HL-60 (cell line): ENCODE results near the gene FAAP20.

Experiments used
- DNase-seq, 2 experiments: peaks; one replicate each; pipeline ENCODE4 v3.0.0-alpha.2; 2010 to 2020; ENCODE audit warnings: low read depth in 1 of 2, low spot score in 1 of 2
- H3K27ac ChIP-seq: fragments of 250-450 bp; sonication (Bioruptor Pico); replicated peaks from 2 replicates; pipeline ENCODE4 v1.5.1; 2020; ENCODE audit warnings: mild to moderate bottlenecking, moderate library complexity
- H3K27me3 ChIP-seq: fragments of 250-450 bp; sonication (Bioruptor Pico); 2 replicates; pipeline ENCODE4 v1.5.1; 2021; ENCODE audit warnings: mild to moderate bottlenecking, moderate library complexity; ENCODE audit not compliant: insufficient read depth, poor library complexity, severe bottlenecking
- H3K4me3 ChIP-seq: replicated peaks from 2 replicates; pipeline ENCODE4 v1.5.1; 2011; ENCODE audit warnings: mild to moderate bottlenecking, control low read depth, low read length; ENCODE audit not compliant: insufficient read depth
- GABPA ChIP-seq: IDR thresholded peaks from 2 replicates; pipeline ENCODE4 v1.6.1; 2012; ENCODE audit warnings: low read depth
- POLR2AphosphoS5 ChIP-seq: IDR thresholded peaks from 2 replicates; pipeline ENCODE4 v1.6.1; 2012; ENCODE audit warnings: low read depth
- SPI1 ChIP-seq: IDR thresholded peaks from 2 replicates; pipeline ENCODE4 v1.6.1; 2012; ENCODE audit warnings: low read depth, mild to moderate bottlenecking, borderline replicate concordance
- TF ChIP-seq, protein P1 (sequence below): IDR thresholded peaks from 2 replicates; pipeline ENCODE4 v1.6.1; 2012; ENCODE audit warnings: low read depth; ENCODE audit not compliant: insufficient replicate concordance
- TF ChIP-seq, protein P2 (sequence below): IDR thresholded peaks from one replicate; pipeline ENCODE4 v1.5.1; 2011; ENCODE audit warnings: low read length, control low read depth, inconsistent platforms; ENCODE audit not compliant: insufficient read depth

The FAAP20 gene

DNA sequence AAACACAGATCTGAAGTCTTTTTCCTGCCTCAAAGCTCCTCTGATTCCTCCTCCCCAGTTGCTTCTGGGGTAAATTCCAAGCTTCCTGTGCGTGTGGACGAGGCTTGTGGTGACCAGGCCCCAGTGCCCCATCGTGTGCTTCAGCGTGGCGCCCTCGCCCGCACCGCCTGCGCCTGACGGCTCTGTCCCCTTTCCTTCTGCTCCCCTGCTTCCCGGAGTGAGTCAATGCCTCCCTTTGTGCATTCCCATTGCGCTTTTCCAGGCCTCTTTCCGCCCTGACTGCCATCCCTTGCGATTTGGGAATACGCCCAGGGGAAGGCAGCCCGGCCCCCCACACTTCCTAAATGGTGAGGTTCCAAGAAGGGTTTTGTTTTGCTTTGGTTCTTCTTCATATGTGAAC, 36.3 kb downstream of the FAAP20 start:
- no peak for DNase-seq
- no peaks in the 10 kb centered on the region for H3K27me3 ChIP-seq
- no peak overlapping the region for H3K4me3 ChIP-seq
- no peak overlapping the region for H3K27ac ChIP-seq
- no peak for TF ChIP-seq GABPA
- no peak for TF ChIP-seq SPI1
- no peak for TF ChIP-seq POLR2AphosphoS5
- TF ChIP-seq, protein P1, sequence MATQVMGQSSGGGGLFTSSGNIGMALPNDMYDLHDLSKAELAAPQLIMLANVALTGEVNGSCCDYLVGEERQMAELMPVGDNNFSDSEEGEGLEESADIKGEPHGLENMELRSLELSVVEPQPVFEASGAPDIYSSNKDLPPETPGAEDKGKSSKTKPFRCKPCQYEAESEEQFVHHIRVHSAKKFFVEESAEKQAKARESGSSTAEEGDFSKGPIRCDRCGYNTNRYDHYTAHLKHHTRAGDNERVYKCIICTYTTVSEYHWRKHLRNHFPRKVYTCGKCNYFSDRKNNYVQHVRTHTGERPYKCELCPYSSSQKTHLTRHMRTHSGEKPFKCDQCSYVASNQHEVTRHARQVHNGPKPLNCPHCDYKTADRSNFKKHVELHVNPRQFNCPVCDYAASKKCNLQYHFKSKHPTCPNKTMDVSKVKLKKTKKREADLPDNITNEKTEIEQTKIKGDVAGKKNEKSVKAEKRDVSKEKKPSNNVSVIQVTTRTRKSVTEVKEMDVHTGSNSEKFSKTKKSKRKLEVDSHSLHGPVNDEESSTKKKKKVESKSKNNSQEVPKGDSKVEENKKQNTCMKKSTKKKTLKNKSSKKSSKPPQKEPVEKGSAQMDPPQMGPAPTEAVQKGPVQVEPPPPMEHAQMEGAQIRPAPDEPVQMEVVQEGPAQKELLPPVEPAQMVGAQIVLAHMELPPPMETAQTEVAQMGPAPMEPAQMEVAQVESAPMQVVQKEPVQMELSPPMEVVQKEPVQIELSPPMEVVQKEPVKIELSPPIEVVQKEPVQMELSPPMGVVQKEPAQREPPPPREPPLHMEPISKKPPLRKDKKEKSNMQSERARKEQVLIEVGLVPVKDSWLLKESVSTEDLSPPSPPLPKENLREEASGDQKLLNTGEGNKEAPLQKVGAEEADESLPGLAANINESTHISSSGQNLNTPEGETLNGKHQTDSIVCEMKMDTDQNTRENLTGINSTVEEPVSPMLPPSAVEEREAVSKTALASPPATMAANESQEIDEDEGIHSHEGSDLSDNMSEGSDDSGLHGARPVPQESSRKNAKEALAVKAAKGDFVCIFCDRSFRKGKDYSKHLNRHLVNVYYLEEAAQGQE = no peak
- TF ChIP-seq, protein P2, sequence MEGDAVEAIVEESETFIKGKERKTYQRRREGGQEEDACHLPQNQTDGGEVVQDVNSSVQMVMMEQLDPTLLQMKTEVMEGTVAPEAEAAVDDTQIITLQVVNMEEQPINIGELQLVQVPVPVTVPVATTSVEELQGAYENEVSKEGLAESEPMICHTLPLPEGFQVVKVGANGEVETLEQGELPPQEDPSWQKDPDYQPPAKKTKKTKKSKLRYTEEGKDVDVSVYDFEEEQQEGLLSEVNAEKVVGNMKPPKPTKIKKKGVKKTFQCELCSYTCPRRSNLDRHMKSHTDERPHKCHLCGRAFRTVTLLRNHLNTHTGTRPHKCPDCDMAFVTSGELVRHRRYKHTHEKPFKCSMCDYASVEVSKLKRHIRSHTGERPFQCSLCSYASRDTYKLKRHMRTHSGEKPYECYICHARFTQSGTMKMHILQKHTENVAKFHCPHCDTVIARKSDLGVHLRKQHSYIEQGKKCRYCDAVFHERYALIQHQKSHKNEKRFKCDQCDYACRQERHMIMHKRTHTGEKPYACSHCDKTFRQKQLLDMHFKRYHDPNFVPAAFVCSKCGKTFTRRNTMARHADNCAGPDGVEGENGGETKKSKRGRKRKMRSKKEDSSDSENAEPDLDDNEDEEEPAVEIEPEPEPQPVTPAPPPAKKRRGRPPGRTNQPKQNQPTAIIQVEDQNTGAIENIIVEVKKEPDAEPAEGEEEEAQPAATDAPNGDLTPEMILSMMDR = no peak

DNA sequence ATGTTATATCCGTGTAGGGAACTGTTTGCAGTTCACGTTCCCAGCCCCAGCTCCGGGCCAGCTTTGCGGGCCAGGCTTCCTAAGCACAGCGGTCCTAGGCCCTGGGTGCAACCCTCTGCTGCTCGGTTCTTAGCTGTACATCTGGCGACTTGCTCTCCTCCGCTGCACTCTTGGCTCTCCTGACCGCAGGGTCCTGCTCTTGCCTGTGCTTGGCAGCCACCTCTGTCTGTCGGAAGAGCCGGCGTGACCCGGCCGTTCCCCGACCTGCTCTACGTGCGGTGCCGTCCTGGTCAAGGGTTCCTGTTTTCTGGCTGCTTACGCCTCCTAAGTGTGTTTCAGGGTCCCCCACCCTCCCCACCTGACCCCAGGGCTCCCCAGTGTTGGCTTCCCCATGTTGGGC, 36.7 kb downstream of the FAAP20 start:
- TF ChIP-seq POLR2AphosphoS5 (no peak), GABPA (no peak), SPI1 (no peak)
- TF ChIP-seq, protein P2 = no peak
- TF ChIP-seq, protein P1 = no peak
- DNase-seq = no peak
- no peaks in the 10 kb centered on the region for H3K27me3 ChIP-seq
- no peak overlapping the region for H3K27ac ChIP-seq
- no peak overlapping the region for H3K4me3 ChIP-seq

DNA sequence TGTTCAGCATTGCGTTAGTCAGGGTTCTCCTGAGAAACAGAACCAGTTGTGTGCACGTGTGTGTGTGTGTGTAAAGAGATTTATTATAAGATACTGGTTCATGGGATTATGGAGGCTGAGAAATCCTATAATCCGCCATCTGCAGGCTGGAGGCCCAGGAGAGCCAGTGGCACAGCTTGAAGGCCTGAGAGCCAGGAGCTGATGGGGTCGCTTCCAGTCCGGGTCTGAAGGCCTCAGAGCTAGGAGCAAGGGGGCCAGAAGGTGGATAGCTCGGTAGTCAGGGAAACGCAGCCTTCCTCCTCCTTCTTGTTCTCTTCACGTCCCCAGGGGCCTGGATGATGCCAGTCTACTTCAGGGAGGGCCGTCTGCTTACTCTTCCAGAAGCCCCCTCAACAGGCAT, 37.7 kb downstream of the FAAP20 start:
- H3K4me3 ChIP-seq = no peak overlapping the region
- no peaks in the 10 kb centered on the region for H3K27me3 ChIP-seq
- H3K27ac ChIP-seq = no peak overlapping the region
- TF ChIP-seq POLR2AphosphoS5 = no peak
- TF ChIP-seq, protein P1 = no peak
- TF ChIP-seq, protein P2 = no peak
- no peak for TF ChIP-seq GABPA
- no peak for TF ChIP-seq SPI1
- DNase-seq = no peak
